GM12864 (cell line): ENCODE measurements around the gene RAB11A.
"Not testable (repeated sequence)": the region's sequence is repeated elsewhere in the genome, so short reads cannot be mapped to it uniquely, and the experiment has no call there.

ENCODE experiments used
- DNase-seq: peaks from one replicate; pipeline ENCODE4 v3.0.0-alpha.2; 2011; ENCODE audit warnings: low read depth
- H3K4me3 ChIP-seq: 2 replicates; pipeline ENCODE4 v1.5.1; 2011; ENCODE audit warnings: mild to moderate bottlenecking, low read depth, low read length, control low read depth
- TF ChIP-seq, protein P1 (sequence below): IDR thresholded peaks from 2 replicates; pipeline ENCODE4 v1.5.1; 2011; ENCODE audit warnings: low read depth, mild to moderate bottlenecking, moderate library complexity, low read length, control low read depth, inconsistent platforms; ENCODE audit errors: missing control alignments

The RAB11A gene

DNA sequence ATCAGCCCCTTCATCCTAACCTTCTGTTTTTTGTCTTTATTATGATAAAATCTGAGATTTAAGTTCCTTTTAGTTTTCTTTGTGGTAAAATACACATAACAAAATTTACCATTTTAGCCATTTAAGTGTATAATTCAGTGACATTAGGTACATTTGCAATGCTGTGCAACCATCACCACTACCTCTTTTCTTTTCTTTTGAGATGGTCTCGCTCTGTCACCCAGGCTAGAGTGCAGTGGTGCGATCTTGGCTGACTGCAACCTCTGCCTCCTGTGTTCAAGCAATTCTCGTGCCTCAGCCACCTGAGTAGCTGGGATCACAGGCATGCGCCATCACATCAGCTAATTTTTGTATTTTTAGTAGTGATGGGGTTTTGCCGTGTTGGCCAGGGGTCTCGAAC is 6.2 kb upstream of the RAB11A start:
- no peak for DNase-seq
- TF ChIP-seq, protein P1, sequence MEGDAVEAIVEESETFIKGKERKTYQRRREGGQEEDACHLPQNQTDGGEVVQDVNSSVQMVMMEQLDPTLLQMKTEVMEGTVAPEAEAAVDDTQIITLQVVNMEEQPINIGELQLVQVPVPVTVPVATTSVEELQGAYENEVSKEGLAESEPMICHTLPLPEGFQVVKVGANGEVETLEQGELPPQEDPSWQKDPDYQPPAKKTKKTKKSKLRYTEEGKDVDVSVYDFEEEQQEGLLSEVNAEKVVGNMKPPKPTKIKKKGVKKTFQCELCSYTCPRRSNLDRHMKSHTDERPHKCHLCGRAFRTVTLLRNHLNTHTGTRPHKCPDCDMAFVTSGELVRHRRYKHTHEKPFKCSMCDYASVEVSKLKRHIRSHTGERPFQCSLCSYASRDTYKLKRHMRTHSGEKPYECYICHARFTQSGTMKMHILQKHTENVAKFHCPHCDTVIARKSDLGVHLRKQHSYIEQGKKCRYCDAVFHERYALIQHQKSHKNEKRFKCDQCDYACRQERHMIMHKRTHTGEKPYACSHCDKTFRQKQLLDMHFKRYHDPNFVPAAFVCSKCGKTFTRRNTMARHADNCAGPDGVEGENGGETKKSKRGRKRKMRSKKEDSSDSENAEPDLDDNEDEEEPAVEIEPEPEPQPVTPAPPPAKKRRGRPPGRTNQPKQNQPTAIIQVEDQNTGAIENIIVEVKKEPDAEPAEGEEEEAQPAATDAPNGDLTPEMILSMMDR: no peak
- no peak overlapping the region for H3K4me3 ChIP-seq

GRCh38 chr15:65867244-65867643 is 2.0 kb upstream of the RAB11A start:
- DNase-seq: no peak
- TF ChIP-seq, protein P1: no peak

DNA sequence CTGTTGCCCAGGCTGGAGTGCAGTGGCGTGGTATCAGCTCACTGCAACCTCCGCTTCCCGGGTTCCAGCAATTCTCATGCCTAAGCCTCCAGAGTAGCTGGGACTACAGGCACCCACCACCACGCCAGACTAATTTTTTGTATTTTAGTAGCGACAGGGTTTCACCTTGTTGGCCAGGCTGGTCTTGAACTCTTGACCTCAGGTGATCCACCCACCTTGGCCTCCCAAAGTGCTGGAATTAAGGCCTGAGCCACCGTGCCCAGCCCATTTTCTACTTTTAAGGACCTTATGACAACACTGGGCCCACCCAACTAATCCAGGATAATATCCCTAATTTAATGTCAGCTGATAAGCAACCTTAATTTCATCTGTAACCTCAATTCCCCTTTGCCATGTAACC is 1.4 kb upstream of the RAB11A start:
- not testable (repeated sequence) for DNase-seq, H3K4me3 ChIP-seq

More at GRCh38 chr15:65867244-65867643, 2.0 kb upstream of the RAB11A start:
- H3K4me3 ChIP-seq: no peak overlapping the region

DNA sequence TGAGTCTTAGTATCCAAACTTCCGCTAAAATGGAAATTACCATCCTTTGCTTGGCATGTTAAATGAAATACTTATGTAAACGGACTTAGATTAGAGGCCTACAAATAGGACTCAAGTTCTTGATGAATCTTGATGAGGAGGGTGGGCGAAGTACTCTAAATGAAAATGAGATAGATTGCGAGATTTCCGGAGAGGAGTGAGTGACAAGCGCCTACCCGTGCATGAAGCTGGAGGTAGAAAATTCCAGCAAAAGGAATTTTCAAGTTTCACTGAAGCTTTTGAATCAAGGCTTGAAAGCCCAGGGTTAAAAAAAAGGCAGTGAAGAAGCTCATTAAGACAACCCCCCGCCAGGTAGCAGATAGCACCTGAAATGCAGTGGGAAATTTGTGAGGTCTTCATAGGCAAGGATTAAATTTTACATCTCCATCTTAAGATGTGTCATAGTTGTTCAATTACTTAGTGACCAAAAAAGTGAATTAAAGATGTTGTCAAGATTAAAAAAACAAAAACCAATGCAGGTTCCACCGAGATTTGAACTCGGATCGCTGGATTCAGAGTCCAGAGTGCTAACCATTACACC is 655 bp upstream of the RAB11A start:
- no peak for DNase-seq
- TF ChIP-seq, protein P1: no peak

GRCh38 chr15:65869954-65870871 is 922 bp downstream of the RAB11A start:
- no peak for DNase-seq
- TF ChIP-seq, protein P1: no peak
- H3K4me3 ChIP-seq: peak overlapping the region; percentile 72

More for the DNA sequence above, 655 bp upstream of the RAB11A start:
- peak overlapping the region; percentile 72; the same call in 1 of the 2 replicates for H3K4me3 ChIP-seq

DNA sequence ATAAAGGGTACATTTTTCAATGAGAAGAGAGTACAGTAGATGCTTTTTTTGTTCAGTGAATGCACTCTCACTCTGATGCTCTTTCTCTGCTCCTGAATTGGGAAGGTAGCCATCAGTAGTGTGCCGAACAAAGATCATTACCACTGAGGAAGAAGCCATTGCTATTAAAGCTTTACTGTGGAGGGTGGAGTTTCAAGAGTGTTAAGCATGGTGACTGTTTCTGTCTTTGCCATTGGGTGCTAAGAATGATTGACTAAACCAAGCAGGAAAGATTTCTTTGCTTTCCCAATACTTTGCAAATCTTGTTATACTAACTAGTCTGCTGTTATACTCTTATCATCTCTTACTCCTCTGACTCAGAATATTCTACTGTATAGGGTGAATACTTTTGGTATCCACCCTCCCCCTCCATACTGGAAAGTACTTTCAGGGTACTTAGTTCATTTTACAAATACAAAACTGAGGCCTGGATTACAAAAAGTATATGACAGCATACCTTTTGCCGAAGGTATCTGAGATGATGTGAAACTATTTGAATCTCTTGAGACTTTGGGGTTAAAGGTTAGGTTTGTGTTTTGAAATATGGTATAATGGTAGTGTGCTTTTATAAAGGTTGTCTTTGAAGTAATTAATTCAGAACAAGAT is 1.7 kb downstream of the RAB11A start:
- peak overlapping the region; percentile 72 for H3K4me3 ChIP-seq
- TF ChIP-seq, protein P1: no peak
- no peak for DNase-seq

GRCh38 chr15:65871886-65872285 is 2.6 kb downstream of the RAB11A start:
- not testable (repeated sequence) for DNase-seq
- peak overlapping the region; percentile 72; the same call in 1 of the 2 replicates for H3K4me3 ChIP-seq

GRCh38 chr15:65872596-65872995 is 3.3 kb downstream of the RAB11A start:
- DNase-seq, H3K4me3 ChIP-seq: not testable (repeated sequence)
